ENCODE measurements around the gene MAPT.

GRCh38 chr17:46026166-46027047 lies 132.1 kb downstream of the MAPT start:
- TF ChIP-seq CTCF (IDR thresholded peaks at IDR 0.05) (no peak), POLR2A (IDR thresholded peaks at IDR 0.05) (no peak)

All from prostate gland (tissue), 2 donors.